A549 (cell line): Measurements from ENCODE around the gene CCDC38. TPM values are rescaled to one million over a fixed set of nuclear protein-coding genes. Genes with fewer than 3 reads are reported as not detected.

Experiments
- ATAC-seq, 2 experiments: fragments of 200-7000 bp in 1 of 2; fragments of >200 bp in 1 of 2; cut with Nextera tagmentation in 1 of 2; cut with Tn5 transposase in 1 of 2; 3 replicates each; pipeline versions ENCODE4 v1.8.0 to v1.9.1; 2018 to 2020; ENCODE audit warnings: mild to moderate bottlenecking in 1 of 2, moderate library complexity in 1 of 2
- CTCF ChIA-PET: fragments of 300-600 bp; sonication (Branson Sonifier 250); formaldehyde crosslinking; extraction: SDS; loops from one replicate; lab custom pipeline; 2021; ENCODE audit warnings: antibody characterized with exemption, inconsistent platforms; lab: Yijun Ruan, JAX
- POLR2A ChIA-PET: fragments of 350-600 bp; formaldehyde crosslinking; extraction: SDS; loops from one replicate; lab custom pipeline; 2021; ENCODE audit warnings: antibody characterized with exemption, inconsistent platforms; lab: Yijun Ruan, JAX
- DNase-seq, 2 experiments: peaks; one replicate each; pipeline versions ENCODE4 v3.0.0 to v3.0.0-alpha.2; 2011 to 2016; ENCODE audit warnings: low read depth in 1 of 2, low spot score in 1 of 2
- FAIRE-seq: peaks from 2 replicates; lab custom pipeline; 2011; peaks lifted over from hg19 to GRCh38; lab: Jason Lieb, UNC
- H3K27ac ChIP-seq, 2 experiments: fragments of >200 bp; sonication (Bioruptor Twin); formaldehyde crosslinking; 3 replicates each; pipeline ENCODE4 v1.5.1; 2016 to 2017
- H3K4me1 ChIP-seq: fragments of >200 bp; sonication (Bioruptor Twin); formaldehyde crosslinking; 3 replicates; pipeline ENCODE4 v1.6.1; 2016
- H3K4me2 ChIP-seq: fragments of >200 bp; sonication (Bioruptor Twin); formaldehyde crosslinking; 3 replicates; pipeline ENCODE4 v1.6.1; 2016
- H3K4me3 ChIP-seq: fragments of >200 bp; sonication (Bioruptor Twin); formaldehyde crosslinking; 3 replicates; pipeline ENCODE4 v1.5.1; 2016
- H3K9me3 ChIP-seq: fragments of >200 bp; sonication (Bioruptor Twin); formaldehyde crosslinking; 3 replicates; pipeline ENCODE4 v1.6.1; 2016
- CTCF ChIP-seq: fragments of >200 bp; sonication (Bioruptor Twin); formaldehyde crosslinking; IDR thresholded peaks from 3 replicates; pipeline ENCODE4 v1.5.1; 2016
- HOXB13 ChIP-seq: fragments of 250-450 bp; sonication (Bioruptor Pico); IDR thresholded peaks from 2 replicates; pipeline ENCODE4 v1.5.0; 2020; ENCODE audit warnings: low read depth, mild to moderate bottlenecking, moderate library complexity
- KDM1A ChIP-seq: fragments of 200-600 bp; sonication (generic); IDR thresholded peaks from 2 replicates; pipeline ENCODE4 v1.6.1; 2016; ENCODE audit warnings: low read depth, mild to moderate bottlenecking
- KDM5A ChIP-seq: fragments of 200-600 bp; sonication (generic); IDR thresholded peaks from 2 replicates; pipeline ENCODE4 v1.6.1; 2016; ENCODE audit warnings: antibody characterized with exemption, mild to moderate bottlenecking
- NFE2L2 ChIP-seq: fragments of 150-350 bp; conservative IDR thresholded peaks from 2 replicates; pipeline ENCODE4 v1.6.1; 2014; ENCODE audit warnings: low read length
- POLR2AphosphoS2 ChIP-seq: conservative IDR thresholded peaks from 2 replicates; pipeline ENCODE4 v1.6.1; 2012; ENCODE audit warnings: low read length, improper control_type of control experiment, inconsistent platforms
- RAD21 ChIP-seq, 2 experiments: fragments of >200 bp in 1 of 2; sonication (Bioruptor Twin) in 1 of 2; formaldehyde crosslinking in 1 of 2; IDR thresholded peaks in 1 of 2; conservative IDR thresholded peaks in 1 of 2; 2 replicates in 1 of 2; 3 replicates in 1 of 2; pipeline ENCODE4 v1.6.1; 2012 to 2018; ENCODE audit warnings: inconsistent platforms in 1 of 2
- RARB ChIP-seq: fragments of 250-450 bp; sonication (Bioruptor Pico); IDR thresholded peaks from 2 replicates; pipeline ENCODE4 v1.8.0; 2021; ENCODE audit warnings: mild to moderate bottlenecking, moderate library complexity
- REST ChIP-seq: fragments of 200-600 bp; sonication (generic); IDR thresholded peaks from 2 replicates; pipeline ENCODE4 v1.6.1; 2016; ENCODE audit warnings: antibody characterized with exemption, mild to moderate bottlenecking, moderate library complexity
- RFX5 ChIP-seq: fragments of 450-650 bp; IDR thresholded peaks from 2 replicates; pipeline ENCODE4 v1.7.1; 2014; ENCODE audit warnings: antibody characterized with exemption, mild to moderate bottlenecking, moderate library complexity
- SMC3 ChIP-seq: fragments of >200 bp; sonication (Bioruptor Twin); formaldehyde crosslinking; IDR thresholded peaks from 3 replicates; pipeline ENCODE4 v1.6.1; 2018; ENCODE audit warnings: inconsistent platforms
- TFCP2L1 ChIP-seq: fragments of 250-450 bp; sonication (Bioruptor Pico); IDR thresholded peaks from 2 replicates; pipeline ENCODE4 v1.5.0; 2021; ENCODE audit warnings: mild to moderate bottlenecking
- USF2 ChIP-seq: fragments of 450-650 bp; IDR thresholded peaks from 2 replicates; pipeline ENCODE4 v1.6.1; 2014; ENCODE audit warnings: antibody characterized with exemption
- ZC3H11A ChIP-seq: fragments of 450-650 bp; IDR thresholded peaks from 2 replicates; pipeline ENCODE4 v1.6.1; 2014; ENCODE audit warnings: antibody characterized with exemption, mild to moderate bottlenecking
- WGBS: methylation state at CpG from one replicate; pipeline ENCODE4 v1.1.6; 2017; ENCODE audit errors: missing lambda C conversion rate; 5-methylcytosine and 5-hydroxymethylcytosine counted together
- polyA plus RNA-seq, 4 experiments: library from polyadenylated mRNA; depleted of rRNA in 3 of 4; stranded (reverse); fragments of >200 nt; fragmentation: RNase III in 1 of 4; extraction: RNeasy Plus Mini Kit Qiagen cat#74134 plus additional on column Dnase treatment in 1 of 4; gene quantifications; 2 replicates in 3 of 4; 3 replicates in 1 of 4; pipeline ENCODE4 v1.2.3, GENCODE V29; 2011 to 2017
- TF ChIP-seq, protein P1 (sequence below): fragments of 250-450 bp; sonication (Bioruptor Pico); IDR thresholded peaks from 2 replicates; pipeline ENCODE4 v1.5.0; 2020; ENCODE audit warnings: low read depth, mild to moderate bottlenecking, moderate library complexity
- TF ChIP-seq, protein P2 (sequence below): IDR thresholded peaks from 2 replicates; pipeline ENCODE4 v1.6.1; 2012

CCDC38 gene
- polyA plus RNA-seq, 2 of the 4 experiments (the other 2 are of a cell fraction), result 0.18 to 0.41 TPM

- no peak for TF ChIP-seq ZC3H11A
- TF ChIP-seq, protein P1, sequence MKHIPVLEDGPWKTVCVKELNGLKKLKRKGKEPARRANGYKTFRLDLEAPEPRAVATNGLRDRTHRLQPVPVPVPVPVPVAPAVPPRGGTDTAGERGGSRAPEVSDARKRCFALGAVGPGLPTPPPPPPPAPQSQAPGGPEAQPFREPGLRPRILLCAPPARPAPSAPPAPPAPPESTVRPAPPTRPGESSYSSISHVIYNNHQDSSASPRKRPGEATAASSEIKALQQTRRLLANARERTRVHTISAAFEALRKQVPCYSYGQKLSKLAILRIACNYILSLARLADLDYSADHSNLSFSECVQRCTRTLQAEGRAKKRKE (CRISPR knock-in tag), result no peak
- Histone ChIP-seq H3K9me3 (no peaks in the 10 kb centered on the region), H3K4me2 (no peak overlapping the region), H3K27ac (no peak overlapping the region), H3K4me3 (no peak overlapping the region), H3K4me1 (peaks cover 26% of the 10 kb centered on the region; the same call in 2 of the 3 replicates)
- ATAC-seq (no peak), DNase-seq (no peak), FAIRE-seq (no peak)
- ChIA-PET POLR2A (no interaction called here), CTCF (interaction anchor here (1.5 kb wide), 1 partner anchor 10 kb away, joined by 4 read pairs; no protein-coding TSS in a partner anchor)
- 65% methylated on average over 2 of the region's 2 CpGs for WGBS
These were observed 111.9 kb downstream of the CCDC38 start for GRCh38 chr12:95830335-95831089.

GRCh38 chr12:95829395-95829794 lies 113.0 kb downstream of the CCDC38 start:
- CTCF ChIA-PET, result interaction anchor here (0.8 to 1.5 kb wide), 4 partner anchors 9 to 215 kb away, joined by 3 to 4 read pairs (median 3); no protein-coding TSS in a partner anchor
- no peak overlapping the region for H3K4me3 ChIP-seq
- no peaks in the 10 kb centered on the region for H3K9me3 ChIP-seq
- H3K27ac ChIP-seq, result no peak overlapping the region
- peak overlapping the region; percentile 20; the same call in 2 of the 3 replicates for H3K4me2 ChIP-seq
- H3K4me1 ChIP-seq, result peaks cover 23% of the 10 kb centered on the region; the same call in 2 of the 3 replicates
- TF ChIP-seq, protein P2, sequence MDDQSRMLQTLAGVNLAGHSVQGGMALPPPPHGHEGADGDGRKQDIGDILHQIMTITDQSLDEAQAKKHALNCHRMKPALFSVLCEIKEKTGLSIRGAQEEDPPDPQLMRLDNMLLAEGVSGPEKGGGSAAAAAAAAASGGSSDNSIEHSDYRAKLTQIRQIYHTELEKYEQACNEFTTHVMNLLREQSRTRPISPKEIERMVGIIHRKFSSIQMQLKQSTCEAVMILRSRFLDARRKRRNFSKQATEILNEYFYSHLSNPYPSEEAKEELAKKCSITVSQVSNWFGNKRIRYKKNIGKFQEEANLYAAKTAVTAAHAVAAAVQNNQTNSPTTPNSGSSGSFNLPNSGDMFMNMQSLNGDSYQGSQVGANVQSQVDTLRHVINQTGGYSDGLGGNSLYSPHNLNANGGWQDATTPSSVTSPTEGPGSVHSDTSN, result no peak
- TF ChIP-seq KDM5A (no peak), RFX5 (no peak), TFCP2L1 (CRISPR knock-in tag) (no peak), POLR2AphosphoS2 (no peak), RARB (no peak)
- TF ChIP-seq, all 56 proteins: peak for 0
- no peak for DNase-seq
- POLR2A ChIA-PET, result no interaction called here
- FAIRE-seq, result no peak
- ATAC-seq, result no peak

DNA sequence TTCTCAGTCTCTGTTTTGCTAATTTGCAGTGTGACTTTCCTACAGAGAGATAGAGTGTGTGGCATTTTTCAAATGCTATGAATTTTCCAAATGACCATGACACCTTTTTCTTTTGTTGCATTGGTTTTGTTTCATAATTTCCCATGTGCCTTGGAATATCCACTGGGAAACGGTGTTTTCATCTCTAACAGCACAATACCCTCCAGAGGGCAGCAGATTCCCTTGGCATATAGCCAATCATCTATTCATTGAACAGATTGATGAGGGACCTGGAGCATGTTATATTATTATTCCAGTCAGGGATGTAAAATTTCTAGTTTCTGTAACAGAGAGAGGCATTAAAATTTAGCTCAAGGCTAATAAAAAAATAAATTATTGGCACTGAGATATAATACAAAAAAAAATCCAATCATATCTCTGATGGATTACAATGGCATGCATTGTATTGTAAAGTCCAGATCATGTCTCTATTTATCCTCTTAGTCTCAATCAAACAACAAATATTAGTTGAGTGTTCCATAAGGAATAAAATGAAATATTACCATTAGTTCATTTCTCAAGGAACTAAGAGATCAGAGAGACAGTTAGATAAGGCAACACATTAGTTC lies 122.2 kb downstream of the CCDC38 start:
- peak in 1 of 2 experiments; percentile 82; a peak in 3 of 6 replicates for ATAC-seq
- DNase-seq, result peak; percentile 72 to 75
- H3K4me1 ChIP-seq, result peaks cover 4% of the 10 kb centered on the region; the same call in 2 of the 3 replicates
- POLR2A ChIA-PET, result no interaction called here
- WGBS, result 13% methylated on average over 1 of the region's 1 CpG
- H3K27ac ChIP-seq, result no peak overlapping the region
- no peak overlapping the region for H3K4me3 ChIP-seq
- H3K9me3 ChIP-seq, result no peaks in the 10 kb centered on the region
- no peak overlapping the region for H3K4me2 ChIP-seq
- CTCF ChIA-PET, result interaction anchor here (0.6 to 8.6 kb wide), 7 partner anchors 8 to 696 kb away, joined by 3 to 132 read pairs (median 4); no protein-coding TSS in a partner anchor
- peak; percentile 90 for FAIRE-seq
- TF ChIP-seq KDM5A (no peak), NFE2L2 (no peak), USF2 (no peak), HOXB13 (CRISPR knock-in tag) (no peak), REST (no peak), SMC3 (peak; percentile 75), RAD21 (conservative IDR thresholded peaks at IDR 0.05 in 1 of 2, IDR thresholded peaks at IDR 0.05 in 1 of 2) (peak; percentile 52 to 66), CTCF (peak; percentile 70), KDM1A (no peak)
